A549 (cell line): Measurements from ENCODE around the gene SETBP1. TPM values are rescaled to one million over a fixed set of nuclear protein-coding genes. Genes with fewer than 3 reads are reported as not detected.

ENCODE experiments used
- ATAC-seq, 2 experiments: fragments of 200-7000 bp in 1 of 2; fragments of >200 bp in 1 of 2; cut with Nextera tagmentation in 1 of 2; cut with Tn5 transposase in 1 of 2; 3 replicates each; pipeline versions ENCODE4 v1.8.0 to v1.9.1; 2018 to 2020; ENCODE audit warnings: mild to moderate bottlenecking in 1 of 2, moderate library complexity in 1 of 2
- CTCF ChIA-PET: fragments of 300-600 bp; sonication (Branson Sonifier 250); formaldehyde crosslinking; extraction: SDS; loops from one replicate; lab custom pipeline; 2021; ENCODE audit warnings: antibody characterized with exemption, inconsistent platforms; lab: Yijun Ruan, JAX
- POLR2A ChIA-PET: fragments of 350-600 bp; formaldehyde crosslinking; extraction: SDS; loops from one replicate; lab custom pipeline; 2021; ENCODE audit warnings: antibody characterized with exemption, inconsistent platforms; lab: Yijun Ruan, JAX
- DNase-seq, 2 experiments: peaks; one replicate each; pipeline versions ENCODE4 v3.0.0 to v3.0.0-alpha.2; 2011 to 2016; ENCODE audit warnings: low read depth in 1 of 2, low spot score in 1 of 2
- FAIRE-seq: peaks from 2 replicates; lab custom pipeline; 2011; peaks lifted over from hg19 to GRCh38; lab: Jason Lieb, UNC
- H3K27ac ChIP-seq, 2 experiments: fragments of >200 bp; sonication (Bioruptor Twin); formaldehyde crosslinking; 3 replicates each; pipeline ENCODE4 v1.5.1; 2016 to 2017
- H3K4me1 ChIP-seq: fragments of >200 bp; sonication (Bioruptor Twin); formaldehyde crosslinking; 3 replicates; pipeline ENCODE4 v1.6.1; 2016
- H3K4me2 ChIP-seq: fragments of >200 bp; sonication (Bioruptor Twin); formaldehyde crosslinking; 3 replicates; pipeline ENCODE4 v1.6.1; 2016
- H3K4me3 ChIP-seq: fragments of >200 bp; sonication (Bioruptor Twin); formaldehyde crosslinking; 3 replicates; pipeline ENCODE4 v1.5.1; 2016
- H3K9me3 ChIP-seq: fragments of >200 bp; sonication (Bioruptor Twin); formaldehyde crosslinking; 3 replicates; pipeline ENCODE4 v1.6.1; 2016
- CBX2 ChIP-seq: fragments of 200-600 bp; sonication (generic); IDR thresholded peaks from 2 replicates; pipeline ENCODE4 v1.6.1; 2016; ENCODE audit warnings: low read depth, mild to moderate bottlenecking, borderline replicate concordance
- CHD4 ChIP-seq: fragments of 200-600 bp; sonication (generic); IDR thresholded peaks from 2 replicates; pipeline ENCODE4 v1.6.1; 2016; ENCODE audit warnings: antibody characterized with exemption, mild to moderate bottlenecking, borderline replicate concordance
- E2F6 ChIP-seq: IDR thresholded peaks from 2 replicates; pipeline ENCODE4 v1.6.1; 2012; ENCODE audit warnings: low read depth, borderline replicate concordance
- EHF ChIP-seq: fragments of 250-450 bp; sonication (Bioruptor Pico); IDR thresholded peaks from 2 replicates; pipeline ENCODE4 v1.5.0; 2020; ENCODE audit warnings: mild to moderate bottlenecking
- EP300 ChIP-seq, 2 experiments: fragments of >200 bp; sonication (Bioruptor Twin); formaldehyde crosslinking; IDR thresholded peaks; 2 replicates in 1 of 2; 3 replicates in 1 of 2; pipeline ENCODE4 v1.6.1; 2016 to 2017
- ESRRA ChIP-seq: fragments of 150-350 bp; IDR thresholded peaks from 2 replicates; pipeline ENCODE4 v1.6.1; 2014; ENCODE audit warnings: mild to moderate bottlenecking, low read length, borderline replicate concordance
- FOSB ChIP-seq: fragments of 250-450 bp; sonication (Bioruptor Pico); IDR thresholded peaks from 2 replicates; pipeline ENCODE4 v1.5.0; 2020; ENCODE audit warnings: mild to moderate bottlenecking, moderate library complexity
- HES2 ChIP-seq: fragments of >200 bp; sonication (Bioruptor Twin); formaldehyde crosslinking; IDR thresholded peaks from 2 replicates; pipeline ENCODE4 v1.6.1; 2016
- JUNB ChIP-seq: fragments of >200 bp; sonication (Bioruptor Twin); formaldehyde crosslinking; IDR thresholded peaks from 2 replicates; pipeline ENCODE4 v1.6.1; 2016
- KDM1A ChIP-seq: fragments of 200-600 bp; sonication (generic); IDR thresholded peaks from 2 replicates; pipeline ENCODE4 v1.6.1; 2016; ENCODE audit warnings: low read depth, mild to moderate bottlenecking
- MYC ChIP-seq: IDR thresholded peaks from 2 replicates; pipeline ENCODE4 v1.6.1; 2012; ENCODE audit warnings: mild to moderate bottlenecking, inconsistent platforms, low read length, improper control_type of control experiment, borderline replicate concordance
- RCOR1 ChIP-seq: fragments of 150-350 bp; IDR thresholded peaks from 2 replicates; pipeline ENCODE4 v1.6.1; 2014; ENCODE audit warnings: antibody characterized with exemption, low read length, low read depth
- SREBF2 ChIP-seq: fragments of 450-650 bp; IDR thresholded peaks from 2 replicates; pipeline ENCODE4 v1.6.1; 2014; ENCODE audit warnings: mild to moderate bottlenecking, moderate library complexity
- USF2 ChIP-seq: fragments of 450-650 bp; IDR thresholded peaks from 2 replicates; pipeline ENCODE4 v1.6.1; 2014; ENCODE audit warnings: antibody characterized with exemption
- ZC3H11A ChIP-seq: fragments of 450-650 bp; IDR thresholded peaks from 2 replicates; pipeline ENCODE4 v1.6.1; 2014; ENCODE audit warnings: antibody characterized with exemption, mild to moderate bottlenecking
- ZSCAN20 ChIP-seq: fragments of 250-450 bp; sonication (Bioruptor Pico); IDR thresholded peaks from 2 replicates; pipeline ENCODE4 v1.8.0; 2022; ENCODE audit warnings: mild to moderate bottlenecking, moderate library complexity
- WGBS: methylation state at CpG from one replicate; pipeline ENCODE4 v1.1.6; 2017; ENCODE audit errors: missing lambda C conversion rate; 5-methylcytosine and 5-hydroxymethylcytosine counted together
- polyA plus RNA-seq, 4 experiments: library from polyadenylated mRNA; depleted of rRNA in 3 of 4; stranded (reverse); fragments of >200 nt; fragmentation: RNase III in 1 of 4; extraction: RNeasy Plus Mini Kit Qiagen cat#74134 plus additional on column Dnase treatment in 1 of 4; gene quantifications; 2 replicates in 3 of 4; 3 replicates in 1 of 4; pipeline ENCODE4 v1.2.3, GENCODE V29; 2011 to 2017
- TF ChIP-seq, protein P1 (sequence below): fragments of 200-600 bp; sonication (generic); IDR thresholded peaks from 2 replicates; pipeline ENCODE4 v1.6.1; 2016; ENCODE audit warnings: antibody characterized with exemption, mild to moderate bottlenecking, moderate library complexity
- TF ChIP-seq, protein P2 (sequence below): fragments of 250-450 bp; sonication (Bioruptor Pico); IDR thresholded peaks from 2 replicates; pipeline ENCODE4 v1.5.0; 2021; ENCODE audit warnings: mild to moderate bottlenecking, moderate library complexity, borderline replicate concordance
- TF ChIP-seq, protein P3 (sequence below): fragments of 150-350 bp; IDR thresholded peaks from 2 replicates; pipeline ENCODE4 v1.6.1; 2014; ENCODE audit warnings: low read depth, mild to moderate bottlenecking, low read length

Gene SETBP1
- polyA plus RNA-seq, 2 of the 4 experiments (the other 2 are of a cell fraction), result 0.50 to 1.9 TPM

- TF ChIP-seq, protein P1, sequence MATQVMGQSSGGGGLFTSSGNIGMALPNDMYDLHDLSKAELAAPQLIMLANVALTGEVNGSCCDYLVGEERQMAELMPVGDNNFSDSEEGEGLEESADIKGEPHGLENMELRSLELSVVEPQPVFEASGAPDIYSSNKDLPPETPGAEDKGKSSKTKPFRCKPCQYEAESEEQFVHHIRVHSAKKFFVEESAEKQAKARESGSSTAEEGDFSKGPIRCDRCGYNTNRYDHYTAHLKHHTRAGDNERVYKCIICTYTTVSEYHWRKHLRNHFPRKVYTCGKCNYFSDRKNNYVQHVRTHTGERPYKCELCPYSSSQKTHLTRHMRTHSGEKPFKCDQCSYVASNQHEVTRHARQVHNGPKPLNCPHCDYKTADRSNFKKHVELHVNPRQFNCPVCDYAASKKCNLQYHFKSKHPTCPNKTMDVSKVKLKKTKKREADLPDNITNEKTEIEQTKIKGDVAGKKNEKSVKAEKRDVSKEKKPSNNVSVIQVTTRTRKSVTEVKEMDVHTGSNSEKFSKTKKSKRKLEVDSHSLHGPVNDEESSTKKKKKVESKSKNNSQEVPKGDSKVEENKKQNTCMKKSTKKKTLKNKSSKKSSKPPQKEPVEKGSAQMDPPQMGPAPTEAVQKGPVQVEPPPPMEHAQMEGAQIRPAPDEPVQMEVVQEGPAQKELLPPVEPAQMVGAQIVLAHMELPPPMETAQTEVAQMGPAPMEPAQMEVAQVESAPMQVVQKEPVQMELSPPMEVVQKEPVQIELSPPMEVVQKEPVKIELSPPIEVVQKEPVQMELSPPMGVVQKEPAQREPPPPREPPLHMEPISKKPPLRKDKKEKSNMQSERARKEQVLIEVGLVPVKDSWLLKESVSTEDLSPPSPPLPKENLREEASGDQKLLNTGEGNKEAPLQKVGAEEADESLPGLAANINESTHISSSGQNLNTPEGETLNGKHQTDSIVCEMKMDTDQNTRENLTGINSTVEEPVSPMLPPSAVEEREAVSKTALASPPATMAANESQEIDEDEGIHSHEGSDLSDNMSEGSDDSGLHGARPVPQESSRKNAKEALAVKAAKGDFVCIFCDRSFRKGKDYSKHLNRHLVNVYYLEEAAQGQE, result no peak
- TF ChIP-seq ESRRA, result no peak
- no peak for TF ChIP-seq ZSCAN20 (CRISPR knock-in tag)
- no peak for TF ChIP-seq HES2
- TF ChIP-seq, all 56 proteins: peak for 0
These were observed 101.9 kb downstream of the SETBP1 start (continued) for GRCh38 chr18:44782617-44783016.

- Histone ChIP-seq H3K4me1 (no peaks in the 10 kb centered on the region), H3K9me3 (no peaks in the 10 kb centered on the region), H3K4me3 (no peak overlapping the region), H3K27ac (no peak overlapping the region), H3K4me2 (no peak overlapping the region)
- FAIRE-seq (no peak), ATAC-seq (no peak), DNase-seq (no peak)
- TF ChIP-seq E2F6 (no peak), CBX2 (no peak)
- TF ChIP-seq, protein P2, sequence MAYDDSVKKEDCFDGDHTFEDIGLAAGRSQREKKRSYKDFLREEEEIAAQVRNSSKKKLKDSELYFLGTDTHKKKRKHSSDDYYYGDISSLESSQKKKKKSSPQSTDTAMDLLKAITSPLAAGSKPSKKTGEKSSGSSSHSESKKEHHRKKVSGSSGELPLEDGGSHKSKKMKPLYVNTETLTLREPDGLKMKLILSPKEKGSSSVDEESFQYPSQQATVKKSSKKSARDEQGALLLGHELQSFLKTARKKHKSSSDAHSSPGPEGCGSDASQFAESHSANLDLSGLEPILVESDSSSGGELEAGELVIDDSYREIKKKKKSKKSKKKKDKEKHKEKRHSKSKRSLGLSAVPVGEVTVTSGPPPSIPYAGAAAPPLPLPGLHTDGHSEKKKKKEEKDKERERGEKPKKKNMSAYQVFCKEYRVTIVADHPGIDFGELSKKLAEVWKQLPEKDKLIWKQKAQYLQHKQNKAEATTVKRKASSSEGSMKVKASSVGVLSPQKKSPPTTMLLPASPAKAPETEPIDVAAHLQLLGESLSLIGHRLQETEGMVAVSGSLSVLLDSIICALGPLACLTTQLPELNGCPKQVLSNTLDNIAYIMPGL (CRISPR knock-in tag), result no peak
- POLR2A ChIA-PET, result no interaction called here
- CTCF ChIA-PET, result no interaction called here
- WGBS, result 88% methylated on average over 1 of the region's 1 CpG
These were observed 102.7 kb downstream of the SETBP1 start for GRCh38 chr18:44783371-44783770.

DNA sequence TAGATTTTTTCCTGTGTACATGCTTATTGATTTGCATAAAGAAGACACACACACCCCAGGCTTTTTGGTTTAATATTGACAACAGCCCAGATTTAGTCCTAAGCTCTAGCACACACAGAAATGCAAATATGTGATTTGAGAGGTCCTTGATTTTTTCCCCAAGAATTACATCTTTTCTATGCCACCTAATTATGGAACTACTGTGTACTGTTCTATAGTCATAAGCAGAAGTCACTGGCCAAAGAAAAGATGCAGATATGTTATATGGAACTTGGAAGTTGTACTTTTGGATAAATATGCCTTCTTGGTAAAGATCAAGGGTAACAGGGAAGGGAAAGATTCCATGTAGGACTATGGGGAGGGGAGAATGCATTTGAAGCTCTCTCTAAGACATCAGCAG lies 105.6 kb downstream of the SETBP1 start:
- ChIA-PET POLR2A (no interaction called here), CTCF (no interaction called here)
- H3K4me3 ChIP-seq, result no peak overlapping the region
- no peak for TF ChIP-seq EP300 (IDR thresholded peaks at IDR 0.05)
- no peak for TF ChIP-seq SREBF2
- TF ChIP-seq, protein P3, sequence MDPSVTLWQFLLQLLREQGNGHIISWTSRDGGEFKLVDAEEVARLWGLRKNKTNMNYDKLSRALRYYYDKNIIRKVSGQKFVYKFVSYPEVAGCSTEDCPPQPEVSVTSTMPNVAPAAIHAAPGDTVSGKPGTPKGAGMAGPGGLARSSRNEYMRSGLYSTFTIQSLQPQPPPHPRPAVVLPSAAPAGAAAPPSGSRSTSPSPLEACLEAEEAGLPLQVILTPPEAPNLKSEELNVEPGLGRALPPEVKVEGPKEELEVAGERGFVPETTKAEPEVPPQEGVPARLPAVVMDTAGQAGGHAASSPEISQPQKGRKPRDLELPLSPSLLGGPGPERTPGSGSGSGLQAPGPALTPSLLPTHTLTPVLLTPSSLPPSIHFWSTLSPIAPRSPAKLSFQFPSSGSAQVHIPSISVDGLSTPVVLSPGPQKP, result no peak
- no peak for TF ChIP-seq FOSB (CRISPR knock-in tag)
- TF ChIP-seq MYC, result no peak
- no peak for TF ChIP-seq USF2
- no peak for TF ChIP-seq KDM1A
- no peak for TF ChIP-seq JUNB
- no peak for TF ChIP-seq EHF
- TF ChIP-seq CBX2, result no peak
- no peak for TF ChIP-seq ZC3H11A
- TF ChIP-seq, protein P1, result no peak
- TF ChIP-seq RCOR1, result no peak
- no peak for TF ChIP-seq CHD4
- TF ChIP-seq, all 56 proteins: peak for 0
- Histone ChIP-seq H3K9me3 (no peaks in the 10 kb centered on the region), H3K4me1 (no peaks in the 10 kb centered on the region), H3K27ac (no peak overlapping the region), H3K4me2 (no peak overlapping the region)
- no peak for DNase-seq
- no peak for FAIRE-seq
- ATAC-seq, result no peak
